Testis (tissue), 2 donors: Measurements from ENCODE around the gene BCL11B.

Source experiments
- CTCF ChIP-seq, 3 experiments: fragments of 450-650 bp in 2 of 3; fragments of 200-600 bp in 1 of 3; sonication (generic) in 1 of 3; IDR thresholded peaks; one replicate each; pipeline ENCODE4 v1.5.1; 2016 to 2019; ENCODE audit warnings: antibody characterized with exemption in 3 of 3, mild to moderate bottlenecking in 2 of 3, moderate library complexity in 1 of 3
- POLR2A ChIP-seq: fragments of 450-650 bp; IDR thresholded peaks from one replicate; pipeline ENCODE4 v1.6.1; 2017; ENCODE audit warnings: antibody characterized with exemption, mild to moderate bottlenecking, moderate library complexity

DNA sequence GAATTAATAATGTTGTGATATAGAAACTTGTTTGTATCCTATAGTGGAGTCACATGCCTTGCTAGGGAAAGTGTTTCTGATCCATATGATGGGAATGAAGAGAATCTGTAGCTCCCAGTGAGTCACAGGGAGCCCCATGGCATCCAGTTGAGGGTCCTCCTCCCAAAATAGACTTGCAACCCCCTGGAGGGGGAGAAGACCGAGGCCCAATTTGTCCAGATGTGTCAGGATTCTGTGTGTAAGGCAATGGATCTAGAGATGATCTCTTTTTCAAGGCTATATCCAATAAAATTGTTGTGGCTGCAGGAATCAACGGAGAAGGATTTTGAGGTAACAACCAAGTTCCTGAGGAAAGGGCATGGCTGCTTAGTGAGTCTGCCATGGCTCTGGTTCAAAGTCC lies 121.8 kb downstream of the BCL11B start:
- no peak for TF ChIP-seq CTCF (IDR thresholded peaks at IDR 0.05)
- TF ChIP-seq POLR2A, result no peak
